ENCODE measurements around the gene CTU1. TPM values are rescaled to one million over a fixed set of nuclear protein-coding genes. Genes with fewer than 3 reads are reported as not detected.
A peak's percentile ranks its signal among the peaks of the same experiment; 100 is the strongest.

The CTU1 gene
- total and polyA plus RNA-seq, 10 of the 15 experiments (the other 5 are each of a cell fraction or from before 2014, with no cell fraction given) = 0.02 to 10.5 (median 3.0) TPM; not detected in 1

GRCh38 chr19:51101171-51101865 lies 6.9 kb downstream of the CTU1 start:
- H3K9me3 ChIP-seq (replicated peaks; ENCODE audit: control insufficient read depth, insufficient read depth, low read length) = no peaks in the 10 kb centered on the region
- in situ Hi-C loops (cut with MboI) (loop anchor here (10.0 kb wide), 1 partner anchor 1077 kb away; the partner anchor contains the start of genes VRK3 and ZNF473), intact Hi-C loops (cut with micrococcal nuclease; ENCODE audit: unreplicated experiment) (no loop called here)
- DNase-seq (ENCODE audit: low read depth, low spot score) (no peak), ATAC-seq (no peak), FAIRE-seq (no peak)
- TF ChIP-seq MEF2A (IDR thresholded peaks at IDR 0.05; ENCODE audit: insufficient read depth, low read depth, low read length) (no peak), ZBTB33 (IDR thresholded peaks at IDR 0.05) (no peak), EED (IDR thresholded peaks at IDR 0.05; ENCODE audit: low read depth) (no peak), CHD2 (IDR thresholded peaks at IDR 0.05; ENCODE audit: borderline replicate concordance, low read depth, low read length) (no peak), RAD51 (IDR thresholded peaks at IDR 0.05) (no peak), CEBPB (IDR thresholded peaks at IDR 0.05; ENCODE audit: borderline replicate concordance in 1 of 2, low read depth in 2 of 2, low read length in 2 of 2) (no peak), RAD21 (IDR thresholded peaks at IDR 0.05; ENCODE audit: insufficient read depth, low read depth, low read length) (no peak), ZNF24 (IDR thresholded peaks at IDR 0.05) (no peak), PML (IDR thresholded peaks at IDR 0.05; ENCODE audit: low read length) (no peak), RELA (IDR thresholded peaks at IDR 0.05; ENCODE audit: borderline replicate concordance, partially characterized antibody) (no peak), BCLAF1 (IDR thresholded peaks at IDR 0.05) (no peak), ZSCAN29 (IDR thresholded peaks at IDR 0.05) (no peak), EZH2 (IDR thresholded peaks at IDR 0.05; ENCODE audit: borderline replicate concordance, control insufficient read depth, low read depth, low read length) (no peak)
- no peaks in the 10 kb centered on the region; the same call in 1 of the 2 replicates for H4K20me1 ChIP-seq (ENCODE audit: control insufficient read depth, insufficient read depth)
- no peak overlapping the region for H2AFZ ChIP-seq (ENCODE audit: control insufficient read depth, low read depth, low read length)
- WGBS (ENCODE audit: insufficient coverage, insufficient replicate concordance, low lambda C conversion rate, missing lambda C conversion rate) = 89% methylated on average over 5 of the region's 5 CpGs
- no peak overlapping the region for H3K27ac ChIP-seq (ENCODE audit: control insufficient read depth, insufficient read depth)
- H3K4me3 ChIP-seq = no peak overlapping the region
- H3K9ac ChIP-seq (ENCODE audit: control insufficient read depth, insufficient read depth, low read length) = no peak overlapping the region
- H3K4me2 ChIP-seq (ENCODE audit: control insufficient read depth, insufficient read depth) = no peak overlapping the region
- no peaks in the 10 kb centered on the region for H3K79me2 ChIP-seq (ENCODE audit: control insufficient read depth, insufficient read depth, low read length)
- ChIA-PET POLR2A (no interaction called here), SMC1A (ENCODE audit: uncharacterized antibody, unreplicated experiment) (no interaction called here), CTCF (interaction anchor here (0.6 to 0.7 kb wide), 3 partner anchors 67 to 167 kb away, joined by 3 read pairs; no protein-coding TSS in a partner anchor), RAD21 (ENCODE audit: unreplicated experiment) (no interaction called here)
- no peaks in the 10 kb centered on the region for H3K27me3 ChIP-seq (replicated peaks in 1 of 2; ENCODE audit: control insufficient read depth in 2 of 2, insufficient read depth in 2 of 2, low read length in 1 of 2)
- H3K36me3 ChIP-seq (ENCODE audit: control insufficient read depth in 2 of 2, insufficient read depth in 2 of 2, low read length in 1 of 2) = peaks cover 8% of the 10 kb centered on the region in 2 experiments; a peak in 3 of 4 replicates
- no peaks in the 10 kb centered on the region; the same call in 1 of the 2 replicates for H3K4me1 ChIP-seq (ENCODE audit: control insufficient read depth, insufficient read depth, low read length)
- TSS peak; percentile 41 for BruUV-seq (replicated peaks)

Measured in GM12878 (cell line).